ENCODE results near the gene HSD3B1. TPM values are rescaled to one million over a fixed set of nuclear protein-coding genes. Genes with fewer than 3 reads are reported as not detected.
A peak's percentile ranks its signal among the peaks of the same experiment; 100 is the strongest.

HSD3B1 gene
- polyA plus RNA-seq (ENCODE audit: insufficient read length in 4 of 4): under 1 TPM in 3 of 4 donors, not detected in 1; 0.13 to 0.89 (median 0.43) TPM

DNA sequence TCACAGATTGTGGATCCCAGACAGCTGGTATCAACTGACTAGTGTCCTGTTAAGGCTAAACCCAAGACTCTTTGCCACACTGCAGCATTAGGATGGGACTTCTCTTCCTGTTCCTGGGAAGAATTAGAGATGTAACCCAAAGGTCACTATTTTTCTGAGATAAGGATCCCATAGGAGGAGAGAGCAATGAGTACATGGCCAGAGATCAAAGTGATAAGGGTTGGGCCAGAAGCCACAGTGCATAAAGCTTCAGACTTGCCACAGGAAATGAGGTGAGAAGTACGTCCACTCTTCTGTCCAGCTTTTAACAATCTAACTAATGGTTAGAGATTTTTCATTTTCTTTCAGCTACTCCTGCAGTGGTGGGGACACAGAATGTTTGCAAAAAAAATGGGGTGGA lies at the start of gene HSD3B1:
HSD3B1 (plus strand) TSS at position 270 of the 400 bp plus-strand sequence. CDS start 267 bp downstream, outside the sequence.
- DNase-seq (ENCODE audit: low read depth in 4 of 4, low spot score in 3 of 4): no peak

DNA sequence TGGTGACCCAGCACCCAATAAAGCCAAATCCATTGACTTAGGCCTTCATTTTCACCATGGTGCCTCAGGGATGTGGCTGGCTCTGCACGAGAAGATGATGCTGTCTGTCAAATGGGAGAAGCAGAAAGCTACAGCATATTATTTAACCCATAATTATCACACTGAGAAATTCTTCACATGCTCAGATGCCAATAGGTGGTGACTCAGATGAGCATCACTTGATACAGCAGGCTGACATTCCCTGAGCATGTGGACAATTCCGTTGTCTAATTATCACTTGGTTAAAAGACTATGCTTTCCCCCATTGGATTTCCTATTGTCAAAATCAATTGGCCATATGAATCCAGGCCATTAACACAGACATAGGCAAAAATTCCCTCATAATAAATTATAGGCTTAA lies 44.0 kb upstream of the HSD3B1 start:
- DNase-seq (ENCODE audit: low read depth in 4 of 4, low spot score in 3 of 4): no peak

DNA sequence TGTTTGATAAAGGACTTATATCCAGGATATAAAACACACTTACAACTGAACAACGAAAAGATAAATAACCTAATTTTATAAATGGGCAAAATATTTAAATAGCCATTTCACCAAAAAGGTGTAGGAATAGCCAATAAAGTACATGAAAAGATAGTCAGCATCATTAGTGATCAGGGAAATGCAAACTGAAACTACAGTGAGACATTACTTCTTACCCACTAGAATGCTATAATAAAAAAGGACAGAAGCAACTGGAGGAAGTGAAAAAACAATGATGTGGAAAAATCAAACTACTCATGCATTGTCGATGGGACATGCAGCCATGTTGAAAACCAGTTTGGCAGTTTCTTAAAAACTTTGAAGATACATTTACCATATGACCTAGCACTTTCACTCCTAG lies 43.4 kb upstream of the HSD3B1 start:
- no peak for DNase-seq (ENCODE audit: low read depth in 4 of 4, low spot score in 3 of 4)

DNA sequence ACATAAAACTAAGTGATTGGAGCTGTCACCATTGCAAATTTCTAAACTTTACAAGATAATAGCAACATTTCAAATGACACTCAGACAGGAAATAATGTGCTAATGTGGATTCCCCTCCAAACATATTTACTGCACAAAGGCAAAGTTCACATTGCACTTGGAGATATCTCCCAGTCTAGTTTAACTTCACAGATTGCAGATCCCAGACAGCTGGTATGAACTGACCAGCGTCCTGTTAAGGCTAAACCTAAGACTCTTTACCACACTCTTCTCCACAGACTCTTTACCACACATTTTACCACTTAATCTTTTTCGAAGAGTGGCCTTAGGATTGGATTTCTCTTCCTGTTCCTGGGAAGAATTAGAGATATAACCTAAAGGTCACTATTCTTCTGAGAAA lies 40.6 kb upstream of the HSD3B1 start:
- DNase-seq (ENCODE audit: low read depth in 4 of 4, low spot score in 3 of 4): no peak

DNA sequence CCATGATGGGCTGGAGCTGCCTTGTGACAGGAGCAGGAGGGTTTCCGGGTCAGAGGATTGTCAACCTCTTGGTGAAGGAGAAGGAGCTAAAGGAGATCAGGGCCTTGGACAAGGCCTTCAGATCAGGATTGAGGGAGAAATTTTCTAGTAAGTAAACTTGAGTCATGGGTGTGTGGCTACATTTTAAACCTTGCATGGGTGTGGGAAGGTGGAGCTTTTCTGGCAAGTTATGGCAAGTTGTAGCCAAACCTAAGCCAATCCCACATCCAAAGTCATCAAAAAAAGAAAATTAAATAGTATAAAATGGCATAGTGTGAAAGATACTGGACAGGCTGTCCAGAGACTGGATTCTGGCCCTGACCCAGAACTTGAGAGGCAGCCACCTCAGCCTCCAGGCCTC lies 39.8 kb upstream of the HSD3B1 start:
- DNase-seq (ENCODE audit: low read depth in 4 of 4, low spot score in 3 of 4): no peak

DNA sequence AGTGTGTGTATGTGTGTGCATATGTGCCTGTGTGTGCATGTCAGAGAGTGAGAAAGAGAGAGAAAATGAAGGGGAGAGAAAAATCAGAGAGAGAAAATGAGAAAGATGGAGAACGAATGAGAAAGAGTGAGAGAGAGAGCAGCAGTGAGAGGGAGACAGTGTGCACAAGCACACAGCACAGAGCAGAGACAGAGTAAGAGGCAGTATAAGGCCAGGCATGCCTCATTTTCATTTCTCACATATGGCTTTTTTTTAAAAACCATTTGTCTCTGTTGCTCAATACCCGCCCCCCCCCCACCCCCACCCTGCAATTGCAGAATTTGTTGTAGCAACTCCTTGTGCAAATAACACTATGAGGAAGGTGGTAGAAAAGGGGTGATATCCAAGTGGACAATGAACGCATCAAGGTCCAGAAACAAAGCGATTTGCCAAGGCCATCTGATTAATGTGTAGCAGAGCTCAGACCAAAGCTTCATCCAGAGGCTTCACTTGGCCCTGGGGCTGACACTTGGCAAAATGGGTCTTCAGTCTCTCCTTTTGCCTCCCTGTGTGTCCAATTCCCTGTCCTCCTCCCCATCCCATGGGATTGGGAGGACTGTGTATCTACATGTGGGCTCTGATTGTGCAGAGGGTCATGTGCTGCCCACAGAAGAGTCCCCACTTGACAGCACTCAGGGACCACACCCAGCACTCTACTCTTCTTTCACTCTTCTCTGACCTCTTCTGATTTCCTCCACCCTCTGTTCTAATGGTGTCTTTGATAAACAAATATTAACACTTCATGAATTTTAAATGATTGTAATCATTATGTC lies 38.9 kb upstream of the HSD3B1 start:
- no peak for DNase-seq (ENCODE audit: low read depth in 4 of 4, low spot score in 3 of 4)

DNA sequence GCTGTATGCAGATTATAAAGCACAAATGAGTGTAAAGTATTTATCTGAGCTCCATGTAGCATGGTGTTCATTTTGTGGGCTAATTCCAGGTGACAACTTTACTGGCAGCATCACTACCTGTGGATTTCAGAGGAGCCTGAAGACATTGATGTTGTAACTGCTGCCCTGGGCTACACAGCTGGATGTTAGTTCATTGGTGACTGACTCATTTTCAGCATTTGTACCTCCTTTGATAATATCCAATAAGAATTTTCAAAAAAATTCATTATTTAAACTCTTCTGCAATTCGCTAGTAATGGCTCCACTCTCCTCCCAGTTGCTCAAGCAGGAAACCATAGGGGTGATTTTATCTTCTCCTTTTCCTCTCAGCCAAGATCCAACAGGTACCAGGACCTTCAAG lies 37.3 kb upstream of the HSD3B1 start:
- no peak for DNase-seq (ENCODE audit: low read depth in 4 of 4, low spot score in 3 of 4)

DNA sequence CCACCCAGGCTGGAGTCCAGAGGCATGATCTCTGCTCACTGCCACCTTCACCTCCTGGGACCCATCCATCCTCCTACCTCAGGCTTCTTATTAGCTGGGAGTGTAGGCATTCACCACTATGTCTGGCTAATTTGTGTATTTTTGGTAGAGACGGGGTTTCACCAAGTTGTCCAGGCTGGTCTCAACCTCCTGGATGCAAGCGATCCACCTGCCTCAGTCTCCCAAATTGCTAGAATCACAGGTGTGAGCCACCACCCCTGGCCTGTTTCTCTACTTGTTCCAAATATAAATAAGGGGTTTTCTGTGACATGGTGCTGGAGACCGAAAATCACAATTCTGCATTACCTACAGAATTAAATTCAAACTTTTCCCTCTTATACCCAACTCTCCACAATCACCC lies 36.6 kb upstream of the HSD3B1 start:
- DNase-seq (ENCODE audit: low read depth in 4 of 4, low spot score in 3 of 4): no peak

DNA sequence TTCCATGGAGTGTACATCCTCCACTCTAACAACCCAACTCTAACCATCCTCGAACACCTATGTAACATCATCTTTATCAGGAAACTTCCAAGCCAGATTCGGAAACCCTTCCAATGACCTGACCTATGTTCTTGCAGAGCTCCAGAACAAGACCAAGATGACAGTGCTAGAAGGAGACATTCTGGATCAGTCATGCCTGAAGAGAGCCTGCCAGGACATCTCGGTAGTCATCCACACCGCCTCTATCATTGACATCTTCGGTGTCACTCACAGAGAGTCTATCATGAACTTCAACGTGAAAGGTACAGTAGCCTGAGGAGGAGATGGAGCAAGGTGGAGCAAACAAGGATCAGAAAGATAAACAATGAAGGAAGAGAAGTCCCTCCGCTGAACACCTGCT lies 36.1 kb upstream of the HSD3B1 start:
- no peak for DNase-seq (ENCODE audit: low read depth in 4 of 4, low spot score in 3 of 4)

DNA sequence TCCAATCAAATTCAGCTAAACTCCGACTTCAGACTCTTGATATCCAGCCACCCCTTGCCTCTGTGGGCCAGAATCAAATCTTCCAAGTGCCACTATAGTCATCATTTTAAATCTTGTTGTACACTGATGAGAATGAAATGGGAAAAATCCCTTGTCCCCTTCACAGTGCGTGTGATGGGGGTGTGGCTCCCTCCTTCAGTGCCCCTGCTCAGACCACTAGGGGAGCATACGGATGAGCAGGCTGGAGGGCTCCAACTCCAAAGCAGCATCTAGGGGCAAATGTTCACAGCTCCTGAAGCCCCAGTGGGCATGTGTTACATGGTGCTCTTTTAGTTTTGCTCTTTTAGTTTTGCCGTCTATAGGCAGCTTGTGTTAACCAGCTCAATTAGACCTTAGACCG lies 35.4 kb upstream of the HSD3B1 start:
- DNase-seq (ENCODE audit: low read depth in 4 of 4, low spot score in 3 of 4): no peak

DNA sequence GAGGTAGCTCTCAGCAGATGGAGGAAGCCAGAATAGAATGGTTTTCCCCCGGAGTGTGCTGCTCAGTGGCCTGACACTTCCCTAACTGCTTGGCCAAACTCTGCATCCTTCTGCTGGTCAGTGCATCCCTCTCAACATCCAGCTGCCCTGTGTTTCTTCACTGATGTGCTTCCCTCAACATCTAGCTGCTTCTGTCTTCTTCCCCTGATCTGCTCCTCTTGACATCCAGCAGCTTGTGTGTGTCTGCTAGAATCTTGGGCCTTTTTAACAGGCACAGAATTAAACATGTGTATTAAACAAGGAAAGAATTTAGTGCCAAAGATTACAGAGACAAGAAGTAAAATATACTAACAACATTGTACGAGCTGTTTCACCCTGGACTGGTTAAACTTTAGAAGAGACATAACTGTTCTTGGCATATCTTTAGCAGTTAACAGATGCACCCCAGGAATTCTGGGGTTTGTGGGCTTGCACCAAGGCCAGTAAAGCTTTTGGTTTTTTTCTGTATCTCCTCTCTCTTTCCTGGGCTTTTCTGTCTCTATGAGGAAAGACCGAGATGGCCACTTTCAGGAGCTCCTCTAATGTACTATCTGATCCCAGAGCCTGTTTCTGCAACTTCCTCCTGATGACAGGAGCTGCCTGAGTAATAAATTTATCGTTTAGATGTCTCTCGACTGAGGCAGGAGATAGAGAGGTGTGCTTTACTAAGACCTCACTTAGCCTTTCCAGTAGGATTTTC lies 34.8 kb upstream of the HSD3B1 start:
- peak in 1 of 4 donors; percentile 10 for DNase-seq (ENCODE audit: low read depth in 4 of 4, low spot score in 3 of 4)

DNA sequence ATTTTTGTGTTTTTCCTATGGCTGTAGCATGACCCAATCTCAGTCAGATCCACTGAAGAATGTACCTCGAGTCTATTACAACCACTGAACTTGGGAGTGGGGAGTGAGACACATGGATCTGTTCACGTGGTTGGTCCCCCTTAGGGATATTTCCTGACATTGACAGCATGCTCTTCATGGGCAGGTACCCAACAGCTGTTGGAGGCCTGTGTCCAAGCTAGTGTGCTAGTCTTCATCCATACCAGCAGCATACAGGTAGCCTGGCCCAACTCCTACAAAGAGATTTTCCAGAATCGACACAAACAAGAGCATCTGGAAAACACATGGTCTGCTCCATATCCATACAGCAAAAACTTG lies 34.2 kb upstream of the HSD3B1 start:
- no peak for DNase-seq (ENCODE audit: low read depth in 4 of 4, low spot score in 3 of 4)

DNA sequence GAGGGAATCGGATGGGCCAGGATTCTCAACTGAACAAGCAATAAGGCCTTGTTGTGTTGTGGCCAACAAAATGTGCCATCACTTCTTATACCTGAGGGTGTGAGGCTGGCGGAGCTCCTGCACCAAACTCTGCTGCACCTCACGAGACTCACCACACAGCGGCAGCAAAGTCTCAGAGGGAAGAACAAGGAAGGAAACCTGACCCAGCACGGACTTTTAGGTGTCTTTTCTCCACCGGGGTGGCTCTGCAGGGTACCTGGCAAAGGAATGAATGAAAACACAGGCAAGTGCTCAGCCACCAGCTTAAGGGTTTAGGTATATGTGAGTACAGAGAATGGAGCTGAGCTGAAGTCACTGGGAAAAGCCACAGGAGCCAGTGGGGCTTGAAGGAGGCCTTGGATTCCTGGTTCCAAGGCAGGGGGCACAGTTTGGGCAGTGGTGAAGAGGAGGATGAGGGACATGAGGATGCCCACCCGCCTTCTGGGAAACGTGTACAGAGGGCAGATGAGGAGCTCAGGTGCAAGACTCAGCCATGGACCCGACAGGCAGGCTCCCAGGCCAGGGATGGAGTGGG lies 31.1 kb upstream of the HSD3B1 start:
- DNase-seq (ENCODE audit: low read depth in 4 of 4, low spot score in 3 of 4): peak in 2 of 4 donors; percentile 12 to 36

DNA sequence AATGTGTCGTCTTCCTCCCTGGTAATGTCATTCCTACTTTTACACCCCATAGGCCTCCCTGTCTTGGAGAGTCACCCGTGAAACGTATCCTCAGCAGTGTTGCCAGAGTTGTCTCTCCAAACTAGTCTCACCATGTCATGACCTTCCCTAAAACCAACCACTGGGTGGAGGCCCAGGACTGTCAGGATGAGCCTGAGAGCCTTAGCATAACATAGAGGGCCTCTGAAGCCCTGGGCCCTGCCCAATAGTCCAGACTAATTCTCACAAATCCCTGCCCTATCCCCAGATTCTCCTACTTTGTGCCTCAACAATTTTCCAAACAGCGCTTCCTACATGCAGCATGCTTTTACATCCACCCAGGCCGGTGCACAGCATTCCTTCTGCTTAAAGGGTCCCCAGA lies 29.3 kb upstream of the HSD3B1 start:
- no peak for DNase-seq (ENCODE audit: low read depth in 4 of 4, low spot score in 3 of 4)

DNA sequence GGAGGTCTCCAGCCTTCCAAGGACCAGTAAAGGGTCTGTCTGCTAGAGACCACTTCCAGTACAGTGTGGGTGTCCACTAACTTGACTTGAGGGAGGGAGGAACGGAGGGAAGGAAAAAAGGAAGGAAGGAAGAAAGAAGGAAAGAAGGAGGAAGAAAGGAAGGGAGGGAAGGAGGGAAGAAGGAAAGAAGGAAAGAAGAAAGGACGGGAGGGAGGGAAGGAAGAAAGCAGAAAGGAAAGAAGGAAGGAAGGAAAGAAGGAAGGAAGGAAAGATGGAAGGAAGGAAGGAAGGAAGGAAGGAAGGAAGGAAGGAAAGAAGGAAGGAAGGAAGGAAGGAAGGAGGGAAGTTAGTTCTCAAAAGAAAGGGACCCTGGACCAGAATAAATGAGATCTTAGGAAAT lies 26.8 kb upstream of the HSD3B1 start:
- no peak for DNase-seq (ENCODE audit: low read depth in 4 of 4, low spot score in 3 of 4)

DNA sequence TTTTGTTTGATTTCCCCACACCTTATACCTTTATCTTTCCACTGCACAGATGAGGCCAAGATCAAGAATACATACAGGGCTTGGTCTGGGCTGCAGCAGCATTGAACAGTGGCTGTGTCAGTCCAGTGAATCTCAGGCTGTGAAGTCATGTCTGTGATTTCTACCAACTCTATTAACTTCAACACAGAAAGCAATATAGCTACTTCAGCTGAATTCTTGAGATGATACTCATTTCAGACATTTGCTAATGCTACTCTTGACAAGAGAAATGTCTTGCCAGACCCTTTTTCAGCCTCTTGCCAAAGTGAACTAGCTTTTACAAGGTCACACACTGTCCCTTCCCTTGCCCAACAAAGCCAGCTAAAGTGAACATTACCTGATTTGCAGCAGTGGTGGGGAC lies 25.1 kb upstream of the HSD3B1 start:
- no peak for DNase-seq (ENCODE audit: low read depth in 4 of 4, low spot score in 3 of 4)

DNA sequence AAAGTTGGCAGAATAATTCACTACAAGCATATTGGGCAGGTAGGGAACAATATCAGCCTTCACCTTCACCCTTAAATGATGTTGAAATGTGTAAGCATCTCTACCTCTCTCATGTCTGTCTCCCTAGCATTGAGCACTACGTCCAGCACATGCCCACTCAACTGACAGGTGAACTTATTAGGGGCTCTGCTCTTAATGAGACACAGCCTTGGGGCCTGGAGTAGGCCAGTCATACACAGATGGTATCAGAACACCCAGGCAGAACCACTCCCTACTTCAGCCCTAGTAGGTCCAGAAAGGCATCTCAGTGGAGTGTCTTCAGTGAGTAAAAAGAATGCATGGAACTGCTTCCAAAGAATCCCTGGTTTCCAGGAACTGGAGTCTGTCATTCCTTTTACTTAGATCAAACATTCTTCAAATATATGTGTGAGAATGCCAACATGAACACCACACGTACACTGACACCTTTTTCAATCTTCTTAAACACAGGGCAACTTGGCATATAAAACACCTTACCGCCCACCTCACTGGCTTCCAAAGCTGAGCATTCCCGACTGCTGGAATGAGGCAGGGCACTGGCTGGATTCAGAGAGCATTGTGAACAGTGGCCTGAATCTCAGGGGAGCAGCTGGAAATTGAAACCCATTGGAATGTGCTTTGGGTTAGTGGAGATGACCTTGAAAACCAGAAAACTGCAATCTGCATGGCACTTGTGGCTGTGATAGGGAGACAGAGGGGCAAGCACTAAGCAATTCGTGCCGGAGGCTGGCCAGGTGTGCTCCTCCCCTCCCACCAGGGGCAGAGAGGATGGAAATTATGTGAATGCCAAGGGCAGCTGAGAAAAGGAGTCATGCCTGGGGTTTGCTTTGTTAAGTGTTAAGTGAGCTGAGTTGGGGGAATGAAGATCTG lies 24.2 kb upstream of the HSD3B1 start:
- DNase-seq (ENCODE audit: low read depth in 4 of 4, low spot score in 3 of 4): no peak

DNA sequence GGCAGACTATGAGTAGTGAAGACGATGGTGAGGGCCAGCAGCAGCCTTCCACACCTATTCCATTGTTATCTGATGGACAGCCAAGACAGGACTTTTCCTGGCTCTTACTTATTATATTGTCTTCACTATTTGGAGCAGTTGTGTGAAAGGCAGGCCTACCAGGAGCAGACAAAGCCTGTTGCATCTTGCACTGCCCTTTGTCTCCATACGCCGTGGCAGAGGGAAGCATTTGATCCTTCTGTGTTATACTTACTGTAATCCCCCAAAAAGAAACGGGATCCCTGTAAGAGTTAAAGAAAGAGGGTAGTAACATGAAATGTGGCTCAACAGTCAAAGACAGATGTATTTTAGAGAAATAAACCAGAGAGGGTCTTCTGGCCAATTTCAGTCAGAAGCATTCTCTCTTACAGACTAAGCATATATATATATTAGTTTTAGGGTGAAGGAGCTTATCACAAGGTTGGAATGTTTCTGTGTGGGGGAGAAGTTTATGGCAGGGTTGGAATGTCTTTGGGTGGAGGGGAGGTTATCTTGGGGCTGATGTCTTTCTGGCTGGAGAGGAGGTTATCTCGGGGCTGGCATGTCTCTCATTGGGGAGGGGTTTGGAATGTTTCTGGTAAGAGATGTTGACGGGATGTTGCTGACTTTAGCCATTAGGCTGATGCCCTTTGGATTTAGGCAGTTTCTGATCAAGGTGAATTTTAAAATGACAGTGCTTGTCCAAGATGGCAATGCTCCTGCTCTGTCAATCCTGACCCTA lies 23.4 kb upstream of the HSD3B1 start:
- no peak for DNase-seq (ENCODE audit: low read depth in 4 of 4, low spot score in 3 of 4)

DNA sequence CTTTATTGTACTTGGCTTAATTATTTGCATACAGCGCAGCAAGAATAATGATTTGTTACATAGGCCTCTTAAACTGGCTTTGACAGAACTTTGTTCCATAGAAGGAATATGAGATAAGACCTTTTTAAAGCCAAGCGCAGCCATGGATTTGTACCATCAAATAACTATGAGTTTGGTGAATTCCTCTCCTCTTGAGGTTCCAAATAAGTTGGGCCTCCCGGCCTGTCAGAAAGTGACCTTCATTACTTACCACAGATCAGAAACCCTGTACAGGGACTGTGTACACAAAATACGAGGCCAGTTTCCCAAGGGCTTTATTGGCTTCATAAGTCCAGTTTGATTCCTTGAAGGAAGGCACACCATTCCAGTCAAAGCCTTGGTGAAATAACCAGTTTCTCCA lies 21.8 kb upstream of the HSD3B1 start:
- no peak for DNase-seq (ENCODE audit: low read depth in 4 of 4, low spot score in 3 of 4)

DNA sequence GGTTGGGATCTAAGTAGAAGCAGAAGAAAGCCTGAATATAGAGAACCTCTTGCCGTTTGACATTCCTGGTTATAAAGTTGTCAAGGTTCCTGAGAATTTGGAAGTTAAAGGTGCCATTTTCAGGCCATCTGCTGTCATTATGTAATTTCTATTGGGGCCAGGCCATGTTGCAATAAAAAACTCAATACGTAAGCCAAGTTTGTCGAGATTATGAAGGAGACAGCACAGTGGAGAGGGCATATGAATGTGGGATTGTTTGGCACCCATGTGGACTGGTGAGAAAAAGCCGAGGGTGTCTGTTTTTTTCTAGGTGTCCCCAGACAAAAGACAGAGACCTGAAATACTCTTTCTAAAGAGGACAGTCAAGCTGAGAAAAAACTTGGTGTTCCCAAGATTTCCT lies 18.8 kb upstream of the HSD3B1 start:
- DNase-seq (ENCODE audit: low read depth in 4 of 4, low spot score in 3 of 4): no peak

All from right renal pelvis (tissue), 4 donors.